Posterior vena cava (tissue), 2 donors: Measurements from ENCODE around the gene FUBP1. TPM values are rescaled to one million over a fixed set of nuclear protein-coding genes. Genes with fewer than 3 reads are reported as not detected.

Experiments
- DNase-seq: peaks from one replicate; pipeline ENCODE4 v3.0.0-alpha.2; 2020; ENCODE audit warnings: low spot score
- intact Hi-C, 2 donors: fragments of 100-400 bp; cut with DNase I; formaldehyde crosslinking; loops; one replicate each; pipeline versions ENCODE4 v1.14.1 to v1.14.2; 2022 to 2023
- total RNA-seq, 2 donors: library from RNA; stranded (reverse); fragmentation: NEBNext Ultra II Directional; extraction: Animal tissue kit (Norgen Biotek cat#: 25700); gene quantifications; one replicate each; pipeline ENCODE4 v1.2.1, GENCODE V29; 2021
- donor health status: DM: yes; HTN: yes; CAD: no.
- donor health status: DM: yes; HTN: yes; CAD: no.

The FUBP1 gene
- total RNA-seq, 2 donors from 2014 or later, result 90.7 to 99.3 TPM

GRCh38 chr1:77905603-77906002, 73.3 kb downstream of the FUBP1 start:
- no peak for DNase-seq
- intact Hi-C loops, result no loop called here

GRCh38 chr1:77900687-77901293, 78.1 kb downstream of the FUBP1 start:
- DNase-seq, result no peak
- intact Hi-C loops, result no loop called here

GRCh38 chr1:77899647-77900320, 79.1 kb downstream of the FUBP1 start:
- intact Hi-C loops, result no loop called here
- no peak for DNase-seq

Other genes starting within 250 kb of the FUBP1 start
- gene USP33, start 219.2 kb downstream of the FUBP1 start, total RNA-seq, result 10 to 100 TPM; 61.5 to 64.9 TPM
- 10 to 100 TPM; 16.7 to 20.4 TPM for gene MIGA1, start 199.4 kb downstream of the FUBP1 start, total RNA-seq
- gene NEXN, start 90.4 kb downstream of the FUBP1 start, total RNA-seq, result 100 to 1,000 TPM; 111 to 202 TPM
- gene DNAJB4, start 25.9 kb upstream of the FUBP1 start, total RNA-seq, result 100 to 1,000 TPM in 1 of 2 donors, 10 to 100 TPM in 1; 77.3 to 229 TPM
- gene GIPC2, start 66.9 kb upstream of the FUBP1 start, total RNA-seq, result 1 to 10 TPM; 3.0 to 8.4 TPM